Measurements from ENCODE around the gene TNRC6C. TPM values are rescaled to one million over a fixed set of nuclear protein-coding genes. Genes with fewer than 3 reads are reported as not detected.

The TNRC6C gene
- total and polyA plus RNA-seq, 2 of the 13 experiments (the other 11 are each of a cell fraction or from before 2014, with no cell fraction given): 0.66 to 4.9 TPM

DNA sequence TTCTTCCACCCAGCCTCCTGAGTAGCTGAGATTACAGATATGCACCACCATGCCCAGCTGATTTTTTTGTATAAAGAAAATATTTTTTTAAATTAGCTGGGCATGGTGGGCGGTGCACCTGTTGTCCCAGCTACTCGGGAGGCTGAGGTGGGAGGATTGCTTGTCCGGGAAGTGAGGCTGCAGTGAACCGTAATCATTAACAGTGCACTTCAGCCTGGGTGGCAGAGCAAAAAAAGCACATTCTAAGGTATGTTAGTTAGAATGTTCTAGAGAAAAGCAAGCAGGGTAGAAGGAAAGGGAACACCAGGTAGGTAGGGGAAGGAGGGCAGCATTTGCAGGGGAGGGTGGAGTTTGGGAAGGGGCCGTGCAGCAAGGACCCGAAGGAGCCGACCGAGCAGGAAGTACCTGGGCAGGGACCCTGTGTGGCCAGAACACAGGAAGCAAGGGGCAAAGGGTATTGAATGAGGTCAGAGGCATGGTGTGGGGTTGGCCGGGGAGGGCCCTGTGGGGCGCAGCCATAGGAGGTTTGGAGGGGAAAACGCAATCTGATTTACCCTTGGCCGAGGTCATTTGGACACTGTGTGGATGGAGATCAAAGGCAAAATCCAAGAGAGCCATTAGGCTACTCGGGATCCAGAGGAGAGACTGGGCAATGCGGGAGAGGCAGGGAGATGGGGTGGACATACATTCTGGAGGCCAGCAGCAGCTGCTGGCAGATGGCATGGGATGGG, 189.9 kb downstream of the TNRC6C start (continued):
- TF ChIP-seq HDAC2 (CRISPR knock-in tag; IDR thresholded peaks at IDR 0.05): peak; percentile 39; the same call in 1 of the 2 replicates
- TF ChIP-seq ESRRA (CRISPR knock-in tag; IDR thresholded peaks at IDR 0.05; ENCODE audit: low read depth): peak; percentile 97
- peak; percentile 64 for TF ChIP-seq ELF1 (CRISPR knock-in tag; IDR thresholded peaks at IDR 0.05)
- peak; percentile 41; the same call in 1 of the 2 replicates for TF ChIP-seq TRAFD1 (CRISPR knock-in tag; IDR thresholded peaks at IDR 0.05; ENCODE audit: borderline replicate concordance)
- no peak for TF ChIP-seq CENPX (CRISPR knock-in tag; IDR thresholded peaks at IDR 0.05)
- no peak for TF ChIP-seq ZFP36L2 (CRISPR knock-in tag; IDR thresholded peaks at IDR 0.05)
- TF ChIP-seq TBX2 (CRISPR knock-in tag; IDR thresholded peaks at IDR 0.05; ENCODE audit: borderline replicate concordance): peak; percentile 67; the same call in 1 of the 2 replicates
- TF ChIP-seq, protein P1, sequence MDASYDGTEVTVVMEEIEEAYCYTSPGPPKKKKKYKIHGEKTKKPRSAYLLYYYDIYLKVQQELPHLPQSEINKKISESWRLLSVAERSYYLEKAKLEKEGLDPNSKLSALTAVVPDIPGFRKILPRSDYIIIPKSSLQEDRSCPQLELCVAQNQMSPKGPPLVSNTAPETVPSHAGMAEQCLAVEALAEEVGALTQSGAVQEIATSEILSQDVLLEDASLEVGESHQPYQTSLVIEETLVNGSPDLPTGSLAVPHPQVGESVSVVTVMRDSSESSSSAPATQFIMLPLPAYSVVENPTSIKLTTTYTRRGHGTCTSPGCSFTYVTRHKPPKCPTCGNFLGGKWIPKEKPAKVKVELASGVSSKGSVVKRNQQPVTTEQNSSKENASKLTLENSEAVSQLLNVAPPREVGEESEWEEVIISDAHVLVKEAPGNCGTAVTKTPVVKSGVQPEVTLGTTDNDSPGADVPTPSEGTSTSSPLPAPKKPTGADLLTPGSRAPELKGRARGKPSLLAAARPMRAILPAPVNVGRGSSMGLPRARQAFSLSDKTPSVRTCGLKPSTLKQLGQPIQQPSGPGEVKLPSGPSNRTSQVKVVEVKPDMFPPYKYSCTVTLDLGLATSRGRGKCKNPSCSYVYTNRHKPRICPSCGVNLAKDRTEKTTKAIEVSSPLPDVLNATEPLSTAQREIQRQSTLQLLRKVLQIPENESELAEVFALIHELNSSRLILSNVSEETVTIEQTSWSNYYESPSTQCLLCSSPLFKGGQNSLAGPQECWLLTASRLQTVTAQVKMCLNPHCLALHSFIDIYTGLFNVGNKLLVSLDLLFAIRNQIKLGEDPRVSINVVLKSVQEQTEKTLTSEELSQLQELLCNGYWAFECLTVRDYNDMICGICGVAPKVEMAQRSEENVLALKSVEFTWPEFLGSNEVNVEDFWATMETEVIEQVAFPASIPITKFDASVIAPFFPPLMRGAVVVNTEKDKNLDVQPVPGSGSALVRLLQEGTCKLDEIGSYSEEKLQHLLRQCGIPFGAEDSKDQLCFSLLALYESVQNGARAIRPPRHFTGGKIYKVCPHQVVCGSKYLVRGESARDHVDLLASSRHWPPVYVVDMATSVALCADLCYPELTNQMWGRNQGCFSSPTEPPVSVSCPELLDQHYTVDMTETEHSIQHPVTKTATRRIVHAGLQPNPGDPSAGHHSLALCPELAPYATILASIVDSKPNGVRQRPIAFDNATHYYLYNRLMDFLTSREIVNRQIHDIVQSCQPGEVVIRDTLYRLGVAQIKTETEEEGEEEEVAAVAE (CRISPR knock-in tag; IDR thresholded peaks at IDR 0.05; ENCODE audit: borderline replicate concordance): 0 out of 2 replicates have a peak, but pooled peaks have one; percentile 29
- TF ChIP-seq ZNF367 (CRISPR knock-in tag; IDR thresholded peaks at IDR 0.05; ENCODE audit: borderline replicate concordance): no peak
- no peak for TF ChIP-seq ZNF784 (CRISPR knock-in tag; IDR thresholded peaks at IDR 0.05; ENCODE audit: borderline replicate concordance)
- no peak for TF ChIP-seq PHB2 (IDR thresholded peaks at IDR 0.05; ENCODE audit: partially characterized antibody)
- peak; percentile 99 for TF ChIP-seq ZNF770 (CRISPR knock-in tag; IDR thresholded peaks at IDR 0.05)
- TF ChIP-seq, protein P2, sequence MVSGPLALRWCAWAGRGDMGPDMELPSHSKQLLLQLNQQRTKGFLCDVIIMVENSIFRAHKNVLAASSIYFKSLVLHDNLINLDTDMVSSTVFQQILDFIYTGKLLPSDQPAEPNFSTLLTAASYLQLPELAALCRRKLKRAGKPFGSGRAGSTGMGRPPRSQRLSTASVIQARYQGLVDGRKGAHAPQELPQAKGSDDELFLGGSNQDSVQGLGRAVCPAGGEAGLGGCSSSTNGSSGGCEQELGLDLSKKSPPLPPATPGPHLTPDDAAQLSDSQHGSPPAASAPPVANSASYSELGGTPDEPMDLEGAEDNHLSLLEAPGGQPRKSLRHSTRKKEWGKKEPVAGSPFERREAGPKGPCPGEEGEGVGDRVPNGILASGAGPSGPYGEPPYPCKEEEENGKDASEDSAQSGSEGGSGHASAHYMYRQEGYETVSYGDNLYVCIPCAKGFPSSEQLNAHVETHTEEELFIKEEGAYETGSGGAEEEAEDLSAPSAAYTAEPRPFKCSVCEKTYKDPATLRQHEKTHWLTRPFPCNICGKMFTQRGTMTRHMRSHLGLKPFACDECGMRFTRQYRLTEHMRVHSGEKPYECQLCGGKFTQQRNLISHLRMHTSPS (CRISPR knock-in tag; IDR thresholded peaks at IDR 0.05; ENCODE audit: low read depth): 0 out of 2 replicates have a peak, but pooled peaks have one; percentile 50
- no peak for TF ChIP-seq ZNF335 (CRISPR knock-in tag; IDR thresholded peaks at IDR 0.05)
- 0 out of 2 replicates have a peak, but pooled peaks have one; percentile 43 for TF ChIP-seq ZNF772 (CRISPR knock-in tag; IDR thresholded peaks at IDR 0.05)
- TF ChIP-seq SMC3 (IDR thresholded peaks at IDR 0.05; ENCODE audit: low read length): no peak
- TF ChIP-seq ZBTB38 (CRISPR knock-in tag; IDR thresholded peaks at IDR 0.05): 0 out of 2 replicates have a peak, but pooled peaks have one; percentile 53
- no peak for TF ChIP-seq ZNF703 (CRISPR knock-in tag; IDR thresholded peaks at IDR 0.05; ENCODE audit: borderline replicate concordance)
